ENCODE data around the gene DCLK1. TPM values are rescaled to one million over a fixed set of nuclear protein-coding genes. Genes with fewer than 3 reads are reported as not detected.

DCLK1 gene
- total and polyA plus RNA-seq, 2 donors (not counting 1 experiment from before 2014, with no cell fraction given) = 0.56 to 6.3 TPM

- H4K20me1 ChIP-seq (ENCODE audit: control insufficient read depth, extremely low read depth, insufficient read depth, low read length) = no peaks in the 10 kb centered on the region
- no peaks in the 10 kb centered on the region for H3K27me3 ChIP-seq (ENCODE audit: control insufficient read depth, insufficient read depth, low read length)
- no peak for DNase-seq (ENCODE audit: low read depth in 2 of 2)
- no peak overlapping the region for H3K4me2 ChIP-seq (ENCODE audit: extremely low read depth, insufficient read depth, low read length)
- no peak overlapping the region for H3K4me3 ChIP-seq (replicated peaks in 1 of 4; ENCODE audit: control extremely low read depth in 1 of 4, insufficient read depth in 1 of 4, low read depth in 3 of 4, low read length in 4 of 4)
- H3K9ac ChIP-seq (ENCODE audit: insufficient read depth, low read length) = no peak overlapping the region
- H3K9me3 ChIP-seq (ENCODE audit: control insufficient read depth, insufficient read depth, low read depth, low read length) = no peaks in the 10 kb centered on the region
- no peaks in the 10 kb centered on the region for H3K79me2 ChIP-seq (ENCODE audit: control insufficient read depth, insufficient read depth, low read length)
- no peaks in the 10 kb centered on the region for H3K36me3 ChIP-seq (ENCODE audit: control insufficient read depth, insufficient read depth, low read length)
- no peak overlapping the region for H3K27ac ChIP-seq (ENCODE audit: insufficient read depth, low read length)
- TF ChIP-seq CTCF (conservative IDR thresholded peaks at IDR 0.05 in 1 of 2, IDR thresholded peaks at IDR 0.05 in 1 of 2; ENCODE audit: low read depth in 1 of 2, low read length in 2 of 2) = no peak
- no peak for TF ChIP-seq EZH2 (IDR thresholded peaks at IDR 0.05; ENCODE audit: low read length, missing control alignments)
- peaks cover 9% of the 10 kb centered on the region for H3K4me1 ChIP-seq (ENCODE audit: control insufficient read depth, extremely low read depth, insufficient read depth, low read length)
- H2AFZ ChIP-seq (ENCODE audit: low read length) = no peak overlapping the region
Measured at GRCh38 chr13:35768073-35768472, 363.1 kb downstream of the DCLK1 start.

- Histone ChIP-seq H3K79me2 (ENCODE audit: control insufficient read depth, insufficient read depth, low read length) (no peaks in the 10 kb centered on the region), H3K36me3 (ENCODE audit: control insufficient read depth, insufficient read depth, low read length) (no peaks in the 10 kb centered on the region), H3K27ac (ENCODE audit: insufficient read depth, low read length) (no peak overlapping the region), H2AFZ (ENCODE audit: low read length) (no peak overlapping the region), H3K4me3 (replicated peaks in 1 of 4; ENCODE audit: control extremely low read depth in 1 of 4, insufficient read depth in 1 of 4, low read depth in 3 of 4, low read length in 4 of 4) (no peak overlapping the region), H3K4me2 (ENCODE audit: extremely low read depth, insufficient read depth, low read length) (no peak overlapping the region), H3K9ac (ENCODE audit: insufficient read depth, low read length) (no peak overlapping the region), H3K27me3 (ENCODE audit: control insufficient read depth, insufficient read depth, low read length) (no peaks in the 10 kb centered on the region), H4K20me1 (ENCODE audit: control insufficient read depth, extremely low read depth, insufficient read depth, low read length) (no peaks in the 10 kb centered on the region), H3K9me3 (ENCODE audit: control insufficient read depth, insufficient read depth, low read depth, low read length) (no peaks in the 10 kb centered on the region), H3K4me1 (ENCODE audit: control insufficient read depth, extremely low read depth, insufficient read depth, low read length) (peaks cover 9% of the 10 kb centered on the region)
- no peak for DNase-seq (ENCODE audit: low read depth in 2 of 2)
- TF ChIP-seq CTCF (conservative IDR thresholded peaks at IDR 0.05 in 1 of 2, IDR thresholded peaks at IDR 0.05 in 1 of 2; ENCODE audit: low read depth in 1 of 2, low read length in 2 of 2) = no peak
- no peak for TF ChIP-seq EZH2 (IDR thresholded peaks at IDR 0.05; ENCODE audit: low read length, missing control alignments)
Measured at GRCh38 chr13:35767256-35767976, 363.8 kb downstream of the DCLK1 start.

GRCh38 chr13:35766663-35767062 lies 364.5 kb downstream of the DCLK1 start:
- Histone ChIP-seq H3K27me3 (ENCODE audit: control insufficient read depth, insufficient read depth, low read length) (no peaks in the 10 kb centered on the region), H4K20me1 (ENCODE audit: control insufficient read depth, extremely low read depth, insufficient read depth, low read length) (no peaks in the 10 kb centered on the region), H2AFZ (ENCODE audit: low read length) (no peak overlapping the region), H3K9me3 (ENCODE audit: control insufficient read depth, insufficient read depth, low read depth, low read length) (no peaks in the 10 kb centered on the region), H3K4me1 (ENCODE audit: control insufficient read depth, extremely low read depth, insufficient read depth, low read length) (peaks cover 7% of the 10 kb centered on the region), H3K4me3 (replicated peaks in 1 of 4; ENCODE audit: control extremely low read depth in 1 of 4, insufficient read depth in 1 of 4, low read depth in 3 of 4, low read length in 4 of 4) (no peak overlapping the region), H3K27ac (ENCODE audit: insufficient read depth, low read length) (no peak overlapping the region), H3K36me3 (ENCODE audit: control insufficient read depth, insufficient read depth, low read length) (no peaks in the 10 kb centered on the region), H3K9ac (ENCODE audit: insufficient read depth, low read length) (no peak overlapping the region), H3K79me2 (ENCODE audit: control insufficient read depth, insufficient read depth, low read length) (no peaks in the 10 kb centered on the region), H3K4me2 (ENCODE audit: extremely low read depth, insufficient read depth, low read length) (no peak overlapping the region)
- DNase-seq (ENCODE audit: low read depth in 2 of 2) = no peak
- TF ChIP-seq CTCF (conservative IDR thresholded peaks at IDR 0.05 in 1 of 2, IDR thresholded peaks at IDR 0.05 in 1 of 2; ENCODE audit: low read depth in 1 of 2, low read length in 2 of 2) (no peak), EZH2 (IDR thresholded peaks at IDR 0.05; ENCODE audit: low read length, missing control alignments) (no peak)
